HepG2 (cell line): Measurements from ENCODE around the gene LRP10. TPM values are rescaled to one million over a fixed set of nuclear protein-coding genes. Genes with fewer than 3 reads are reported as not detected.

Source experiments
- AKAP8 ChIP-seq: sonication (generic); formaldehyde crosslinking; IDR thresholded peaks from 2 replicates; pipeline ENCODE4 v1.5.1; 2020; ENCODE audit warnings: mild to moderate bottlenecking, missing genetic modification reagents
- ATF1 ChIP-seq: IDR thresholded peaks from 2 replicates; pipeline ENCODE4 v1.6.1; 2016; ENCODE audit warnings: mild to moderate bottlenecking, control low read depth
- ATF2 ChIP-seq: sonication (generic); formaldehyde crosslinking; IDR thresholded peaks from 2 replicates; pipeline ENCODE4 v1.4.0; 2020; ENCODE audit warnings: missing genetic modification reagents
- BCL3 ChIP-seq: sonication (generic); formaldehyde crosslinking; IDR thresholded peaks from 2 replicates; pipeline ENCODE4 v1.5.1; 2020; ENCODE audit warnings: mild to moderate bottlenecking, missing genetic modification reagents, moderate library complexity
- HIC2 ChIP-seq: sonication (generic); formaldehyde crosslinking; IDR thresholded peaks from 2 replicates; pipeline ENCODE4 v1.9.0; 2022; ENCODE audit warnings: low read depth, missing genetic modification reagents
- KMT2B ChIP-seq: IDR thresholded peaks from 2 replicates; pipeline ENCODE4 v1.6.1; 2016; ENCODE audit warnings: missing genetic modification reagents, missing compliant biosample characterization
- SMARCC2 ChIP-seq: fragments of 450-650 bp; IDR thresholded peaks from 2 replicates; pipeline ENCODE4 v1.6.1; 2017; ENCODE audit warnings: antibody characterized with exemption, mild to moderate bottlenecking
- ZBTB40 ChIP-seq, 2 experiments: fragments of 450-650 bp in 1 of 2; sonication (generic) in 1 of 2; formaldehyde crosslinking in 1 of 2; IDR thresholded peaks; 2 replicates each; pipeline versions ENCODE4 v1.6.1 to v1.8.0; 2016 to 2022; ENCODE audit warnings: antibody characterized with exemption in 1 of 2, mild to moderate bottlenecking in 1 of 2, missing genetic modification reagents in 1 of 2
- ZKSCAN5 ChIP-seq: sonication (generic); formaldehyde crosslinking; IDR thresholded peaks from 2 replicates; pipeline ENCODE4 v1.5.1; 2020; ENCODE audit warnings: mild to moderate bottlenecking, missing genetic modification reagents
- ZNF12 ChIP-seq: sonication (generic); formaldehyde crosslinking; IDR thresholded peaks from 2 replicates; pipeline ENCODE4 v1.5.0; 2020; ENCODE audit warnings: missing genetic modification reagents
- ZNF382 ChIP-seq: sonication (generic); formaldehyde crosslinking; IDR thresholded peaks from 2 replicates; pipeline ENCODE4 v1.5.0; 2020; ENCODE audit warnings: missing genetic modification reagents, mild to moderate bottlenecking, borderline replicate concordance
- ZNF691 ChIP-seq: sonication (generic); formaldehyde crosslinking; IDR thresholded peaks from 2 replicates; pipeline ENCODE4 v1.4.0; 2020; ENCODE audit warnings: missing genetic modification reagents, low read depth, mild to moderate bottlenecking, borderline replicate concordance
- ZNF839 ChIP-seq: sonication (generic); formaldehyde crosslinking; IDR thresholded peaks from 2 replicates; pipeline ENCODE4 v1.4.0; 2020; ENCODE audit warnings: missing genetic modification reagents, mild to moderate bottlenecking, borderline replicate concordance
- polyA plus RNA-seq, 8 experiments: library from polyadenylated mRNA; depleted of rRNA in 3 of 8; stranded (reverse) in 7 of 8; unstranded in 1 of 8; fragments of >200 nt; fragmentation: Illumina TruSeq in 4 of 8; extraction: Trizol in 4 of 8; gene quantifications; 2 replicates each; pipeline versions ENCODE4 v1.2.1 to v1.2.3, GENCODE V29; 2011 to 2016; ENCODE audit warnings: low read depth in 4 of 8, missing spikeins in 1 of 8, mixed read lengths in 1 of 8; ENCODE audit not compliant: insufficient read depth in 1 of 8
- total RNA-seq, 5 experiments: library from RNA; depleted of rRNA; stranded (reverse); fragments of >200 nt; fragmentation: Illumina TruSeq; extraction: Trizol; gene quantifications; 2 replicates each; pipeline ENCODE4 v1.2.3, GENCODE V29; 2016; ENCODE audit warnings: low read depth in 1 of 5

The LRP10 gene
- total and polyA plus RNA-seq, 2 of the 13 experiments (the other 11 are each of a cell fraction or from before 2014, with no cell fraction given), result 16.9 to 45.2 TPM

GRCh38 chr14:22871224-22872032 lies at the start of gene LRP10 (continued):
- TF ChIP-seq ZKSCAN5 (CRISPR knock-in tag), result no peak; the same call in 1 of the 2 replicates
- TF ChIP-seq SMARCC2, result no peak
- TF ChIP-seq ZBTB40 (IDR thresholded peaks at IDR 0.05), result no peak
- peak; percentile 74 for TF ChIP-seq ZBTB40 (CRISPR knock-in tag; IDR thresholded peaks at IDR 0.05)
- peak; percentile 86; the same call in 1 of the 2 replicates for TF ChIP-seq HIC2
- TF ChIP-seq ZNF382 (CRISPR knock-in tag), result no peak
- TF ChIP-seq ZNF12, result peak; percentile 39; the same call in 1 of the 2 replicates
- TF ChIP-seq ZNF839 (CRISPR knock-in tag), result peak; percentile 92; the same call in 1 of the 2 replicates
- peak; percentile 61 for TF ChIP-seq ATF2 (CRISPR knock-in tag)
- peak; percentile 84 for TF ChIP-seq AKAP8 (CRISPR knock-in tag)
- peak; percentile 99 for TF ChIP-seq BCL3
- no peak for TF ChIP-seq ATF1 (CRISPR knock-in tag)
- TF ChIP-seq ZNF691 (CRISPR knock-in tag), result peak; percentile 90
- peak; percentile 69 for TF ChIP-seq KMT2B (CRISPR knock-in tag)
